B cell (primary cell): Measurements from ENCODE around the gene LYZ. TPM values are rescaled to one million over a fixed set of nuclear protein-coding genes. Genes with fewer than 3 reads are reported as not detected.

ENCODE experiments used
- ATAC-seq: fragments of 200-7000 bp; cut with Tn5 transposase; one replicate; pipeline ENCODE4 v1.10.0; 2021; ENCODE audit warnings: low read depth, mild to moderate bottlenecking, moderate number of reproducible peaks, moderate library complexity
- CTCF ChIA-PET: fragments of 350-600 bp; sonication (Branson Sonifier 250); formaldehyde crosslinking; loops from one replicate; lab custom pipeline; 2021; ENCODE audit warnings: antibody characterized with exemption, inconsistent platforms; lab: Charles Lee
- POLR2A ChIA-PET: fragments of 350-600 bp; sonication (Branson Sonifier 250); formaldehyde crosslinking; loops from one replicate; lab custom pipeline; 2021; ENCODE audit warnings: antibody characterized with exemption; lab: Charles Lee
- DNase-seq: peaks from one replicate; pipeline ENCODE4 v3.0.0; 2013
- H2AFZ ChIP-seq: 2 replicates; pipeline ENCODE4 v1.6.1; 2012; ENCODE audit warnings: mild to moderate bottlenecking, low read depth, low read length; ENCODE audit not compliant: insufficient read depth, poor library complexity, severe bottlenecking
- H3K27ac ChIP-seq, 2 donors: 1 replicate in 1 of 2; 2 replicates in 1 of 2; pipeline ENCODE4 v1.5.1; 2012 to 2013; ENCODE audit warnings: low read length in 2 of 2, mild to moderate bottlenecking in 2 of 2, moderate library complexity in 1 of 2
- H3K27me3 ChIP-seq, 4 experiments: fragments of 200-600 bp in 1 of 4; sonication (generic) in 1 of 4; replicated peaks in 1 of 4; 1 replicate in 2 of 4; 2 replicates in 2 of 4; pipeline versions ENCODE4 v1.6.1 to v1.7.0; 2013 to 2016; ENCODE audit warnings: low read length in 3 of 4, mild to moderate bottlenecking in 2 of 4, mixed read lengths in 1 of 4, moderate library complexity in 1 of 4; ENCODE audit not compliant: insufficient read depth in 4 of 4, control insufficient read depth in 3 of 4; ENCODE audit errors: control extremely low read depth in 1 of 4
- H3K36me3 ChIP-seq, 2 experiments: replicated peaks in 1 of 2; 1 replicate in 1 of 2; 2 replicates in 1 of 2; pipeline versions ENCODE4 v1.6.1 to v1.7.1; 2013; ENCODE audit warnings: low read length in 1 of 2; ENCODE audit not compliant: insufficient read depth in 2 of 2, control insufficient read depth in 1 of 2; ENCODE audit errors: control extremely low read depth in 1 of 2, extremely low read depth in 1 of 2
- H3K4me1 ChIP-seq, 2 donors: fragments of 200-600 bp in 1 of 2; sonication (generic) in 1 of 2; 1 replicate in 1 of 2; 2 replicates in 1 of 2; pipeline versions ENCODE4 v1.5.1 to v1.6.1; 2013 to 2017; ENCODE audit warnings: low read length in 2 of 2; ENCODE audit not compliant: control insufficient read depth in 2 of 2, insufficient read depth in 2 of 2
- H3K4me2 ChIP-seq: replicated peaks from 2 replicates; pipeline ENCODE3; 2012; ENCODE audit warnings: mild to moderate bottlenecking, low read depth, low read length; ENCODE audit not compliant: poor library complexity, severe bottlenecking
- H3K4me3 ChIP-seq, 5 experiments: fragments of 200-600 bp in 1 of 5; sonication (generic) in 1 of 5; 1 replicate in 3 of 5; 2 replicates in 2 of 5; pipeline versions ENCODE4 v1.5.1 to v1.7.0; 2011 to 2016; ENCODE audit warnings: low read length in 4 of 5, mild to moderate bottlenecking in 4 of 5, low read depth in 2 of 5, control low read depth in 1 of 5, moderate library complexity in 1 of 5; ENCODE audit not compliant: insufficient read depth in 1 of 5; ENCODE audit errors: control extremely low read depth in 1 of 5, extremely low read depth in 1 of 5
- H3K79me2 ChIP-seq: fragments of 200-600 bp; sonication (generic); one replicate; pipeline ENCODE4 v1.6.0; 2016; ENCODE audit warnings: low read length; ENCODE audit not compliant: control insufficient read depth, insufficient read depth
- H3K9ac ChIP-seq: fragments of 200-600 bp; sonication (generic); 2 replicates; pipeline ENCODE4 v1.6.1; 2017; ENCODE audit warnings: mild to moderate bottlenecking, low read length, moderate library complexity
- H3K9me3 ChIP-seq, 3 donors: one replicate each; pipeline versions ENCODE4 v1.6.1 to v1.7.1; 2013; ENCODE audit warnings: low read length in 2 of 3; ENCODE audit not compliant: control insufficient read depth in 2 of 3, insufficient read depth in 1 of 3; ENCODE audit errors: control extremely low read depth in 1 of 3
- H4K20me1 ChIP-seq: 2 replicates; pipeline ENCODE4 v1.6.0; 2012; ENCODE audit warnings: mild to moderate bottlenecking, low read length; ENCODE audit not compliant: insufficient read depth, control insufficient read depth, poor library complexity, severe bottlenecking
- H3K27ac Mint-ChIP-seq: one replicate; pipeline ENCODE4 v1.8.0; 2021; ENCODE audit warnings: mixed read lengths
- H3K27me3 Mint-ChIP-seq: one replicate; pipeline ENCODE4 v1.8.0; 2021; ENCODE audit warnings: mixed read lengths
- H3K4me1 Mint-ChIP-seq: one replicate; pipeline ENCODE4 v1.8.0; 2021; ENCODE audit warnings: mixed read lengths
- H3K4me3 Mint-ChIP-seq: one replicate; pipeline ENCODE4 v1.8.0; 2021; ENCODE audit warnings: mixed read lengths
- H3K9me3 Mint-ChIP-seq: one replicate; pipeline ENCODE4 v1.8.0; 2022; ENCODE audit warnings: mixed read lengths; ENCODE audit not compliant: insufficient read depth
- CTCF ChIP-seq: fragments of 200-600 bp; IDR thresholded peaks from one replicate; pipeline ENCODE4 v1.8.0; 2022; ENCODE audit warnings: antibody characterized with exemption, mild to moderate bottlenecking
- EZH2 ChIP-seq: IDR thresholded peaks from 2 replicates; pipeline ENCODE4 v1.6.1; 2012; ENCODE audit warnings: borderline replicate concordance, low read depth, mild to moderate bottlenecking, moderate library complexity, low read length; ENCODE audit not compliant: insufficient read depth, poor library complexity, severe bottlenecking
- WGBS: methylation state at CpG from one replicate; pipeline ENCODE4 v1.1.5; 2013; ENCODE audit warnings: missing lambda C conversion rate; ENCODE audit not compliant: insufficient coverage; 5-methylcytosine and 5-hydroxymethylcytosine counted together
- intact Hi-C: fragments of 100-400 bp; cut with micrococcal nuclease; formaldehyde crosslinking; loops from one replicate; pipeline ENCODE4 v1.10.0; 2022
- polyA plus RNA-seq: library from polyadenylated mRNA; depleted of rRNA; stranded (reverse); fragments of >200 nt; gene quantifications from 2 replicates; pipeline ENCODE4 v1.2.3, GENCODE V29; 2012
- total RNA-seq, 2 donors: library from RNA; stranded (reverse); fragments of 120-200 nt in 1 of 2; gene quantifications; 1 replicate in 1 of 2; 2 replicates in 1 of 2; pipeline versions ENCODE4 v1.2.3 to v1.2.4, GENCODE V29; 2013 to 2022

LYZ gene
- total and polyA plus RNA-seq, 2 donors (not counting 1 experiment from before 2014, with no cell fraction given), result 8.5 to 22.7 TPM

GRCh38 chr12:69343885-69344612 lies 4.1 kb upstream of the LYZ start:
- 50% methylated on average over 2 of the region's 3 CpGs for WGBS
- CTCF ChIA-PET, result interaction anchor here (0.6 to 6.8 kb wide), 2 partner anchors 14 to 86 kb away, joined by 4 to 31 read pairs; no protein-coding TSS in a partner anchor

More at GRCh38 chr12:69343885-69344612, 4.1 kb upstream of the LYZ start:
- POLR2A ChIA-PET, result no interaction called here
- no peak overlapping the region for H3K4me2 ChIP-seq
- TF ChIP-seq CTCF, result no peak
- TF ChIP-seq EZH2, result no peak
- H3K27me3 Mint-ChIP-seq, result no peaks in the 10 kb centered on the region
- H3K79me2 ChIP-seq, result no peaks in the 10 kb centered on the region
- no peak overlapping the region for H3K4me3 ChIP-seq
- H4K20me1 ChIP-seq, result no peaks in the 10 kb centered on the region
- H3K27ac ChIP-seq, result no peak overlapping the region
- peaks cover 7% of the 10 kb centered on the region for H3K4me1 Mint-ChIP-seq
- no peaks in the 10 kb centered on the region for H3K36me3 ChIP-seq
- DNase-seq, result no peak
- no peak overlapping the region for H3K4me3 Mint-ChIP-seq
- H3K9me3 ChIP-seq, result no peaks in the 10 kb centered on the region
- no peak overlapping the region for H3K9ac ChIP-seq
- no peaks in the 10 kb centered on the region for H3K9me3 Mint-ChIP-seq
- ATAC-seq, result no peak
- H3K4me1 ChIP-seq, result peaks cover 8 to 9% of the 10 kb centered on the region in 2 donors
- intact Hi-C loops, result no loop called here
- H2AFZ ChIP-seq, result no peak overlapping the region
- H3K27ac Mint-ChIP-seq, result no peak overlapping the region
- peaks cover 0 to 7% (median 0%) of the 10 kb centered on the region in 4 experiments for H3K27me3 ChIP-seq
